PC-9 (cell line): ENCODE measurements around the gene MCM9. TPM values are rescaled to one million over a fixed set of nuclear protein-coding genes. Genes with fewer than 3 reads are reported as not detected.
A peak's percentile ranks its signal among the peaks of the same experiment; 100 is the strongest.

Experiments used
- BruUV-seq: library from RNA; stranded (reverse); fragments of 400-500 nt; replicated peaks from 2 replicates; lab custom pipeline; 2021; lab: Mats Ljungman, UMichigan
- CTCF ChIA-PET: fragments of 300-600 bp; sonication (Branson Sonifier 250); formaldehyde crosslinking; loops from one replicate; lab custom pipeline; 2022; ENCODE audit warnings: antibody characterized with exemption; lab: Charles Lee
- POLR2A ChIA-PET: fragments of 300-600 bp; sonication (Branson Sonifier 250); formaldehyde crosslinking; loops from one replicate; lab custom pipeline; 2022; ENCODE audit warnings: antibody characterized with exemption; ENCODE audit not compliant: unreplicated experiment; lab: Charles Lee
- DNase-seq, 2 experiments: peaks; one replicate each; pipeline versions ENCODE4 v3.0.0 to v3.0.0-alpha.2; 2015 to 2022; ENCODE audit warnings: mixed read lengths in 1 of 2
- H2AFZ ChIP-seq: fragments of 200-600 bp; sonication (generic); 2 replicates; pipeline ENCODE4 v1.8.1; 2017; ENCODE audit warnings: antibody characterized with exemption
- H3F3A ChIP-seq: fragments of 200-600 bp; sonication (generic); 2 replicates; pipeline ENCODE4 v1.8.1; 2017; ENCODE audit warnings: antibody characterized with exemption, mild to moderate bottlenecking, low read depth; ENCODE audit not compliant: insufficient read depth
- H3K27ac ChIP-seq: fragments of 200-600 bp; sonication (generic); 2 replicates; pipeline ENCODE4 v1.6.1; 2016; ENCODE audit warnings: mixed run types
- H3K27me3 ChIP-seq: fragments of 200-600 bp; sonication (generic); 2 replicates; pipeline ENCODE4 v1.6.1; 2016; ENCODE audit warnings: low read depth, mixed run types; ENCODE audit not compliant: insufficient read depth
- H3K36me3 ChIP-seq: fragments of 200-600 bp; sonication (generic); 2 replicates; pipeline ENCODE4 v1.6.1; 2016; ENCODE audit warnings: low read depth, mixed run types
- H3K4me1 ChIP-seq: fragments of 200-600 bp; sonication (generic); replicated peaks from 2 replicates; pipeline ENCODE4 v1.6.1; 2016; ENCODE audit warnings: mixed run types; ENCODE audit not compliant: insufficient read depth
- H3K4me2 ChIP-seq: fragments of 200-600 bp; sonication (generic); 2 replicates; pipeline ENCODE4 v1.6.1; 2017; ENCODE audit warnings: mixed run types
- H3K4me3 ChIP-seq: fragments of 200-600 bp; sonication (generic); 2 replicates; pipeline ENCODE4 v1.6.1; 2016; ENCODE audit warnings: mixed run types
- H3K79me2 ChIP-seq: fragments of 200-600 bp; sonication (generic); 2 replicates; pipeline ENCODE4 v1.6.1; 2017; ENCODE audit warnings: low read depth, mixed run types
- H3K9me2 ChIP-seq: fragments of 200-600 bp; sonication (generic); 2 replicates; pipeline ENCODE4 v1.8.1; 2017; ENCODE audit warnings: mild to moderate bottlenecking; ENCODE audit not compliant: insufficient read depth
- H3K9me3 ChIP-seq: fragments of 200-600 bp; sonication (generic); 2 replicates; pipeline ENCODE4 v1.8.1; 2016; ENCODE audit warnings: low read depth; ENCODE audit not compliant: insufficient read depth
- H4K20me1 ChIP-seq: fragments of 200-600 bp; sonication (generic); 2 replicates; pipeline ENCODE4 v1.8.1; 2017; ENCODE audit not compliant: insufficient read depth
- CTCF ChIP-seq: fragments of 200-600 bp; sonication (generic); conservative IDR thresholded peaks from 2 replicates; pipeline ENCODE4 v1.6.1; 2017; ENCODE audit warnings: mixed run types, antibody characterized with exemption, mild to moderate bottlenecking, moderate library complexity
- EZH2 ChIP-seq: fragments of 200-600 bp; sonication (generic); IDR thresholded peaks from 2 replicates; pipeline ENCODE4 v1.8.0; 2017; ENCODE audit warnings: antibody characterized with exemption, low read depth
- intact Hi-C: fragments of 100-400 bp; cut with micrococcal nuclease; formaldehyde crosslinking; loops from one replicate; pipeline ENCODE4 v1.10.0; 2022; ENCODE audit not compliant: unreplicated experiment
- total RNA-seq: library from RNA; stranded (reverse); gene quantifications from 2 replicates; pipeline ENCODE4 v1.2.3, GENCODE V29; 2021

MCM9 gene
- total RNA-seq, 1 experiment from 2014 or later = 18.1 TPM

DNA sequence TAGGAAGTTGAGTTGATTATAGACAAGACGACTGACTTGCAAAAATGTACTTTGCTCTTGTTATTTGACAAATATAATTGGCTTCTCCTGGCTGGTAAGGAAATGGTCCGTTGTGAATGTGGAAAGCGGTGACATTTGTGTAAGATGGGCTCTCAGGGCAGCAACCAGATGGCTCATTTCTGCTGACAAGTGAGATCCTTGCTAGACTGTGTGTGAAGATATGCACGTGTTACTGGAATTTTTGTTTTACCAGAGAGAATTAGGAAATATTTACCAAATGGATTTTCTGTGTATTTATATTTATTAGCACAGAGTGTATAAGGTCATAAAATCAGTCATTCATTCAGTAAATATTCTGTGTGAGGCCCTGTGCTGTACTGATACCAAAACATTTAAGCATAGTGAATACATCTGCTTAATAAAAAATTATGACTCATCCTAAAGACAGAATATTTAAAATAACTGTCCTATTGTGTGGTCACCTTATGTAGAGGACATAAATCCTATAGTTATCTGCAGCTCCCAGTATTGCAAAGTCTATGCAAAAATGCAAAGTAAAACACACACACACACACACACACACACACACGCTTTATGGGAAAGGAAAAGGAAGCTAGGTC is 150.9 kb downstream of the MCM9 start:
- H3K79me2 ChIP-seq = no peaks in the 10 kb centered on the region
- ChIA-PET POLR2A (no interaction called here), CTCF (interaction anchor here (0.5 kb wide), 1 partner anchor 97 kb away, joined by 3 read pairs; no protein-coding TSS in a partner anchor)
- no peaks in the 10 kb centered on the region for H3F3A ChIP-seq
- no peaks in the 10 kb centered on the region for H3K4me1 ChIP-seq
- H3K27ac ChIP-seq = no peak overlapping the region
- H3K4me3 ChIP-seq = no peak overlapping the region
- no TSS peak for BruUV-seq
- no peaks in the 10 kb centered on the region for H3K36me3 ChIP-seq
- no peaks in the 10 kb centered on the region for H3K9me3 ChIP-seq
- H3K27me3 ChIP-seq = no peaks in the 10 kb centered on the region
- no peaks in the 10 kb centered on the region for H4K20me1 ChIP-seq
- no peak overlapping the region for H3K4me2 ChIP-seq
- H3K9me2 ChIP-seq = no peaks in the 10 kb centered on the region
- TF ChIP-seq CTCF (no peak), EZH2 (no peak)
- intact Hi-C loops = no loop called here
- DNase-seq = peak in 1 of 2 experiments; percentile 54
- H2AFZ ChIP-seq = no peak overlapping the region

DNA sequence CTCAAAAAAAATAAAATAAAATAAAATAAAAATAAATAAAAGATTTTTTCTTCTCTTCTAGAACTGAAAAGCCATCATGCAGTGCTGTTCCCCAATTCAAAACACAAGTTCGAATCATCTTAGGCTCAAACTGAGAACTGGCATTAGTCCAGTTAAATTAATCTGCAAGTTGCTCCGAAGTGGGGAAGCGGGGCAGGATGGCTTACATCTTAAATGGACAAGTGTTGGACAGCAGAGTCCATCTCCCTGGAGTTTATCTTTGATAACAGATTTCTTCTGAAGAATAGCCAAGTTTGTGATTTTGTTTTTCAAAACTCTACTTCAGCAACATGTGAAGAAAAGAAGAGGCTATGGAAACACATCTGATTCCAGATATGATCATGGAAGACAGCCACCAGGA is 152.3 kb downstream of the MCM9 start:
- intact Hi-C loops = no loop called here
- H3K79me2 ChIP-seq = no peaks in the 10 kb centered on the region
- no peaks in the 10 kb centered on the region for H3K27me3 ChIP-seq
- POLR2A ChIA-PET = no interaction called here
- BruUV-seq = no TSS peak
- no peaks in the 10 kb centered on the region for H3K9me2 ChIP-seq
- no peaks in the 10 kb centered on the region for H3K36me3 ChIP-seq
- no peaks in the 10 kb centered on the region for H3F3A ChIP-seq
- no peak overlapping the region for H3K4me3 ChIP-seq
- no peak overlapping the region for H3K4me2 ChIP-seq
- DNase-seq = peak in 1 of 2 experiments; percentile 28
- TF ChIP-seq CTCF = no peak
- no peaks in the 10 kb centered on the region for H3K9me3 ChIP-seq
- H3K4me1 ChIP-seq = peaks cover 4% of the 10 kb centered on the region
- H2AFZ ChIP-seq = no peak overlapping the region
- no peaks in the 10 kb centered on the region for H4K20me1 ChIP-seq
- CTCF ChIA-PET = no interaction called here
- no peak overlapping the region for H3K27ac ChIP-seq

DNA sequence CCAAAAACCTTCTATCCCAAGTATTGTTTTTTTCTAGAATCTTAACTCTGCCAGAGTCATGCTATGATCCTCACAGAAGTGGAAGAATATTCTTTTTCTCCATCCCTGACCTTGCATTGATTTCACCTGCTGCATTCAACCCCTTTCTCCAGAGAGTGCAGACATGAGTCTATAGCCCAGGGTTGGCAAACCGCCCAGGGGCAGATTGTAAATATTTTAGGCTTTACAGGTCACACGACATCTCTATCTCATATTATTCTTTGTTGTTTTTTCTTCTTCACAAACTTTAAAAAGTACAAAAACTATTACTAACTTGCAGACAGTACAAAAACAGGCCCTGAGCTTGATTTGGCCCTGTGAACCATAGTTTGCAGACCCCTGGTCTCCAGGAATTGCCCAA is 153.1 kb downstream of the MCM9 start:
- no TSS peak for BruUV-seq
- peaks cover 11% of the 10 kb centered on the region for H3K4me1 ChIP-seq
- TF ChIP-seq EZH2 (no peak), CTCF (no peak)
- H3K27ac ChIP-seq = no peak overlapping the region
- H3K79me2 ChIP-seq = no peaks in the 10 kb centered on the region
- H3K27me3 ChIP-seq = no peaks in the 10 kb centered on the region
- DNase-seq = peak in 1 of 2 experiments; percentile 36
- H3K9me2 ChIP-seq = no peaks in the 10 kb centered on the region
- H4K20me1 ChIP-seq = no peaks in the 10 kb centered on the region
- ChIA-PET CTCF (no interaction called here), POLR2A (no interaction called here)
- H2AFZ ChIP-seq = no peak overlapping the region
- H3K9me3 ChIP-seq = no peaks in the 10 kb centered on the region
- 0 out of 2 replicates have a peak, but pooled peaks cover 3% of the 10 kb centered on the region for H3F3A ChIP-seq
- H3K36me3 ChIP-seq = no peaks in the 10 kb centered on the region
- no peak overlapping the region for H3K4me3 ChIP-seq
- intact Hi-C loops = no loop called here
- H3K4me2 ChIP-seq = no peak overlapping the region
